HG02870 (cell line): ENCODE results near the gene IQCB1.
"Not testable (repeated sequence)": the region's sequence is repeated elsewhere in the genome, so short reads cannot be mapped to it uniquely, and the experiment has no call there.

Experiments
- ATAC-seq: cut with Tn5 transposase; IDR thresholded peaks from one replicate; pipeline ENCODE4 v1.9.1; 2021; ENCODE audit warnings: mild to moderate bottlenecking, moderate library complexity; ENCODE audit not compliant: unreplicated experiment

The IQCB1 gene, protein sequence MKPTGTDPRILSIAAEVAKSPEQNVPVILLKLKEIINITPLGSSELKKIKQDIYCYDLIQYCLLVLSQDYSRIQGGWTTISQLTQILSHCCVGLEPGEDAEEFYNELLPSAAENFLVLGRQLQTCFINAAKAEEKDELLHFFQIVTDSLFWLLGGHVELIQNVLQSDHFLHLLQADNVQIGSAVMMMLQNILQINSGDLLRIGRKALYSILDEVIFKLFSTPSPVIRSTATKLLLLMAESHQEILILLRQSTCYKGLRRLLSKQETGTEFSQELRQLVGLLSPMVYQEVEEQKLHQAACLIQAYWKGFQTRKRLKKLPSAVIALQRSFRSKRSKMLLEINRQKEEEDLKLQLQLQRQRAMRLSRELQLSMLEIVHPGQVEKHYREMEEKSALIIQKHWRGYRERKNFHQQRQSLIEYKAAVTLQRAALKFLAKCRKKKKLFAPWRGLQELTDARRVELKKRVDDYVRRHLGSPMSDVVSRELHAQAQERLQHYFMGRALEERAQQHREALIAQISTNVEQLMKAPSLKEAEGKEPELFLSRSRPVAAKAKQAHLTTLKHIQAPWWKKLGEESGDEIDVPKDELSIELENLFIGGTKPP

DNA sequence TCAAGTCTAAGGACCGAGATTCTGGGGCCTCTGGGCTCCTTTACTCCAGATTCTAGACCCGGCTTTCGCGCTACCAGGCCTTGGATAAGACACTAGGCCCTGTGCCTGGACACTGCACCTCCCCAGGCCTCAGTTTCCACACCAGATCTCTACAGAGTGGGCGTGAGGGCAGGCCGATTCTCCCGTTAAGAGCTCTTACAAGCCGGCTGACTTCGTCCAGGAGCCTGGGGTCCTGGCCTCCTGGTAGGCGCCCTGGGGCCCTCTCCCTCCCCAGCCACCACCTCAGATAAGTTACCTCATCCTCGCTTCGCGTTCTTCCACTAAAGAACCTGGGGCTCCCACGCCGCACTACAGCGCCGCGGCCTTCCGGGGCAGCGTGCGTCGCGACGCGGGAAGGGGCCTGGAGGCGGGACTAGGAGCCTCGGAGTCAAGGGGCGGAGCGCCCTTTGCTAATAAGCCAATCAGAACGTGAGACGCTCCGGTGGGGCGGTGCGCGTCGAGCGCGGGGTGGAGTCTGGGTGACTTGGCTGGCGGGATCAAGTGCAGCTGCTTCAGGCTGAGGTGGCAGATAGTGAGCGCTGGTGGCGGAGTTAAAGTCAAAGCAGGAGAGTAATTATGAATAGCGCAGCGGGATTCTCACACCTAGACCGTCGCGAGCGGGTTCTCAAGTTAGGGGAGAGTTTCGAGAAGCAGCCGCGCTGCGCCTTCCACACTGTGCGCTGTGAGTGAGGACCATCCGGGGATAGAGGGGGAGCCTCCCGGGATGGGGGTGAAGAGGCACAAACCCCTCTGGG is at the start of gene IQCB1, which contains the start of gene EAF2:
Gene IQCB1 (minus strand): TSS at position 390 of the 794 bp plus-strand sequence. CDS start 6,100 bp downstream, outside the sequence.
Gene EAF2 (plus strand): TSS at position 539 of the 794 bp plus-strand sequence. CDS start 77 bp downstream, at position 616.
- ATAC-seq = peak; percentile 97

DNA sequence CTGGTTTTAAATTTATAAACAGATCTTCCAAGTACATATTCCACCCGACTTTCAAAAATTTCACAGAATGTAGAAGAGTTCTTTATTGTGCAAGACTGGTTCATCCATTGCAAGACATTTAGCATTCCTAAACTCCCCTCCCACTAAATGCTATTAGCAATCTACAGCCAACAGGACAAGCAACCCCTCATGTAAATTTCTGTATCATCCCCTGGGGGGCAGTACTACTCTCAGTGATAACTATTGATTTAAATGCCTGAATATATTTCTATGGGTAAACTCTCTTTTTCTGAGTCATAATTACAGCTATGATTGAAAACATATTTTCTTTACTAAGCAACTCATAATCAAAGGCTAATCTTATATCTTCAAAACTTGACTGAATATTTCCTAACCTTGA is 48.6 kb upstream of the IQCB1 start:
- ATAC-seq = no peak

DNA sequence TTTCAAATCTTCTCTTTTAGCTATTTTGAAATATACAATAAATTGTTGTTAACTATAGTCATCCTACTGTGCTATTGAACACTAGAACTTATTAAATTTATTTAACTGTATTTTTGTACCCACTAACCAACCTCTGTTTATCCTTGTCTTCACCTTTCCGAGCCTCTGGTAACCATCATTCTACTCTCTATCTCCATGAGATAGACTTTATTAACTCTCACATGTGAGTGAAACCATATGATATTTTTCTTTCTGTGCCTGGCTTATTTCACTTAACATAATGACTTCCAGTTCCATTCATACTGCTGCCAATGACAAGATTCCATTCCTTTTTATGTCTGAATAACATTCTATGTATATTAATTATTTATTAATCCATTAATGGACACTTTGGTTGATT is 43.6 kb upstream of the IQCB1 start:
- ATAC-seq = no peak

DNA sequence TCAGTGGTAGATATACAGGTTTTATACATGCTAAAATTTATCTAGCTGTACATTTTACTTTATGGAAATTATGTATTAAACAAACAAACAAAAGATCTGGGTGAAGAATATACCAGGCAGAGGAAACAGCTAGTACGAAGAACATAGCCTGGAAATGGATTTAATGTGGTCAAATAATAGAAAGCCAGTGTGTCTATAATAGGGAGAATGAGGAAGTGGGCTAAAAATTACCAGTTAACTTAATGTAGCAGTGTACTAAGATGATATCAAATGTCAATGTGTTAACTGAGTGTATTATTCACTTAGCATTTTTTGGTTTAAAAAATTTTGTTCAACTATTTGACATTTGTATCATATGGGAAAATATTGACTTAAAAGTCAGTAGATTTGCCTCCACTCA is 36.6 kb upstream of the IQCB1 start:
- no peak for ATAC-seq

DNA sequence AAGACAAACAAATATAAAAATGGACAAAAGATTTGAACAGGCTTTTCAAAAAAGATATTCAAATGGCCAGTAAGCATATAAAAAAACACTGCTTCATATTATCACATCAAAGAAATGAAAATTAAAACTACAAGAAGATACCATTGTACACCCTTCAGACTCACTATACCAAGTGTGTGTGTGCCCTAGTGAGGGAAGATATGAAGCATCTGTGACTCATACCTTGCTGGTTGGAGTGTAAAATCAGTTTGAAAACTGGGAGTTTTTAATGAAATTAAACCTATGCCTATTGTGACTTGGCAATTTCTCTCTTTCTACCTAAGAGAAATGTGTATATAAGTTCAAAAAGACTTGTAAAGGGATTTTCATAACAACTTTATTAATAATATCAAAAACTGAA is 35.9 kb upstream of the IQCB1 start:
- no peak for ATAC-seq

DNA sequence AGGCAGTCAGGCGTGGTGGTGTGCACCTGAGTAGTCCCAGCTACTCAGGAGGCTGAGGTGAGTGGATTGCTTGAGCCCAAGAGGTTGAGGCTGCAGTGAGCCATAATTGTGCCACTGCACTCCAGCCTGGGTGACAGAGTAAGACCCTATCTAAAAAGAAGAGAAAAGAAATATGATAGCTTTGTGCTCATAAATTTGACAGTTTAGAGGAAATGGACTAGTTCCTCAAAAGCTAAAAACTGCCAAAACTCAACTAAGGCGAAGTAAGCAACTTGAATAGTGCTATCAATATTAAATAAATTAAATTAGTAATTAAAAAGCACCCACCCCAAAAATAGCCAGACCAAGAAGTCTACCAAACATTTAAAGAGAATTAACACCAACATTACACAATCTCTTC is 34.9 kb upstream of the IQCB1 start:
- ATAC-seq = no peak

DNA sequence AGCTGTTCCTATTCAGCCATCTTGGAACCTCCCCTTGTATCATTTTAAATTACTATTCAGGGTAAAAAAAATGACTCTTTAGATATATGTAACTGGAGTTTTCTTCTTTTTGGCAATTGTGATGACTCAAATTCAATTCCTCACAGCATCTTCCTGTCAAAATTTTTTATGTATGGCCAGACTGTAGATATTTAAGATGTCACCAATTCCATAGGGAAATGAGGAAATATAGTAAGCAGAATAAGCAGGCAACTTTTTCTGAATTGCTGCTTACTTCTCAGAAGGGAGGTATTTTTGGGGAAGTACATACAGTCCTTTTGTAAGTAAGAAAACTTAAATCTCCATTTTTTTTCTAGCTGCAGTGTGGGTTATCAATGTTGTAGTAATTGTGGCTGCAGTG is 28.9 kb upstream of the IQCB1 start:
- ATAC-seq = no peak

DNA sequence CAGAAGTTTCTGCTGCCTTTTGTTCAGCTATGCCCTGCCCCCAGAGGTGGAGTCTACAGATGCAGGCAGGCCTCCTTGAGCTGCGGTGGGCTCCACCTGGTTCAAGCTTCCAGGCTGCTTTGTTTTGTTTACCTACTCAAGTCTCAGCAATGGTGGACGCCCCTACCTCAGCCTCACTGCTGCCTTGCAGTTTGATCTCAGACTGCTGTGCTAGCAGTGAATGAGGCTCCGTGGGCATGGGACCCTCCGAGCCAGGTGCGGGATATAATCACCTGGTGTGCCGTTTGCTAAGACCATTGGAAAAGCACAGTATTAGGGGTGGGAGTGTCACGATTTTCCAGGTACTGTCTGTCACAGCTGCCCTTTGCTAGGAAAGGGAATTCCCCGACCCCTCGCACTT is 28.4 kb upstream of the IQCB1 start:
- ATAC-seq = not testable (repeated sequence)

DNA sequence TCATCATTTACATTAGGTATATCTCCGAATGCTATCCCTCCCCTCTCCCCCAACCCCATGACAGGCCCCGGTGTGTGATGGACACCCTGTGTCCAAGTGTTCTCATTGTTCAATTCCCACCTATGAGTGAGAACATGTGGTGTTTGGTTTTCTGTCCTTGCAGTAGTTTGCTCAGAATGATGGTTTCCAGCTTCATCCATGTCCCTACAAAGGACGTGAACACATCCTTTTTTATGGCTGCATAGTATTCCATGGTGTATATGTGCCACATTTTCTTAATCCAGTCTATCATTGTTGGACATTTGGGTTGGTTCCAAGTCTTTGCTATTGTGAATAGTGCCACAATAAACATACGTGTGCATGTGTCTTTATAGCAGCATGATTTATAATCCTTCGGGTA is 22.9 kb upstream of the IQCB1 start:
- not testable (repeated sequence) for ATAC-seq

DNA sequence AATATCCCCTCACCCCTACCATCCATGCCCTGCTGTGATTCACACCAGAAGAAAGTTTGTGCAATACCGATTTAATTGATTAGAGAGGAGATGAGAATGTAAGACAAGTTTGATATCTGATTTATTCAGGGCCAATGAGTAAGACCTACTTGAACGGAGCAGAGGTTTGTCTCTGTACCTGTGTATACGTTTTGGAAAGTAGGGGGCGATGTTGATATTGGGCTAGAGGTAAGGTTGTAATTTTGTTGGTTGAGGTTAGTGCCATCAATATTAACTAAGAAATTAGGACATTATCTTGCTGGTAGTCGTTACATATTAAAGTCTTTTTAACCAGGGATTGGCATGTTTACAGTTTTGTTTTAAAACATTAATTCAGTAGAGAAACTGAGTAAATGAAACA is 20.7 kb upstream of the IQCB1 start:
- no peak for ATAC-seq

DNA sequence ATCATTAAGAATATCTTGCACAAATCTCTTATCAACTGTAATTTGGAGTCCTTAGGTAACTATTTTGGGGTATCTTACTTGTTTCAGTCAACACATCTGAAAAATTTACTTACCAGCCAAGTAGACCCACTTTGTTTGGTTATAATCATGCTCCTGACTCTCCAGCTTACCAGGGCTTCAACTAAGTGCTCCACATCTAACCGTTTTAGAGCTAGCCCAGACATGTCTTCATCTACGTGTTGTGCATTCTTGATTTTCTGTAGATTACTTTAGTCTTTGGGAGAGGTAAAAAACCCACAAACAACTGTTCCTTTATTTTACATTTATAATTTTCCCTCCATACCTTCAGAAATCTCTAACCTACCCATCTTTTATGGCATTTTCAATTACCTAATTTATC is 17.4 kb upstream of the IQCB1 start:
- no peak for ATAC-seq

DNA sequence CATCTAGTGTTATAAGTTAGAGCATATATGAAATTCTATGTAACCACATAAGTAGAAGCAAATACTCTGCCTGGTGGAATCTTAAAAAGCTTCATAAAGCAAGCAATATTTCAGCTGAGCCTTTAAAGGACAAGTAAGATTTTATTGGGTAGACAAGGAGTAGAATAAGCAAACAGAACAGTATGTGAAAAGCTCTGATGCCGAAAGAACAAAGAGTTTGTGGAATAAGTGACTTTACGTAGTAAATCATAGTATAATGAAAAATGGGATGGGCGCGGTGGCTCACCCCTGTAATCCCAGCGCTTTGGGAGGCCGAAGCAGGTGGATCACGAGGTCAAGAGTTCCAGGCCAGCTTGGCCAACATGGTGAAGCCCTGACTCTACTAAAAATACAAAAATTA is 10.0 kb upstream of the IQCB1 start:
- ATAC-seq = no peak

DNA sequence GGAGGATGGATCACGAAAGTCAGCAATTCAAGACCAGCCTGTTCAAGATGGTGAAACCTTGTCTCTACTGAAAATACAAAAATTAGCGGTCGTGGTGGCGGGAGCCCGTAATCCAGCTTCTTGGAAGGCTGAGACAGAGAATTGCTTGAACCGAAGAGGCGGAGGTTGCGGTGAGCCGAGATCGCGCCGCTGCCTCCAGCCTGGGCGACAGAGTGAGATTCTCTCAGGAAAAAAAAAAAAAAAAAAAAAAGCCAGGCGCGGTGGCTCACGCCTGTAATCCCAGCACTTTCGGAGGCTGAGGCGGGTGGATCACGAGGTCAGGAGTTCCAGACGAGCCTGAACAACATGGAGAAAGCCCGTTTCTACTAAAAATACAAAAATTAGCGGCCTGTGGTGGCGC is 5.1 kb upstream of the IQCB1 start:
- ATAC-seq = no peak

DNA sequence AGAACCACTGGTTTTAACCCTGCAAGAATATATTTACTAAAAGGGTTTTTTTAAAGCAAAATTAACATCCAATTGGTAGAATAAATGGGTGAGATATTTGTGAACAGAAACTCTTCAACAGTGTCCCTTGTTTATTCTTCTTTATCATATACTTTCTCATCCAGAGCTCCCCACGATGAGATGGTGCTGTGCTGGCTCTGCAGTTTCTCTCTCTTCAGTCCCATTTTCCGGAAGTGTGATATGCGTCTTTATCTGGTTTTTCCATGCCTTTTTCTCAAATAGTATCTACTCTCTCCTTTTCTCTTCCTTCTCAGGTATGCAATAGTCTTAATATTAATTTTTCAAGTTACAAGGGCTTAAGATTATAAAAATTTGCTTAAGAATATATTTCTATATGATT is 1.6 kb upstream of the IQCB1 start:
- ATAC-seq = no peak

DNA sequence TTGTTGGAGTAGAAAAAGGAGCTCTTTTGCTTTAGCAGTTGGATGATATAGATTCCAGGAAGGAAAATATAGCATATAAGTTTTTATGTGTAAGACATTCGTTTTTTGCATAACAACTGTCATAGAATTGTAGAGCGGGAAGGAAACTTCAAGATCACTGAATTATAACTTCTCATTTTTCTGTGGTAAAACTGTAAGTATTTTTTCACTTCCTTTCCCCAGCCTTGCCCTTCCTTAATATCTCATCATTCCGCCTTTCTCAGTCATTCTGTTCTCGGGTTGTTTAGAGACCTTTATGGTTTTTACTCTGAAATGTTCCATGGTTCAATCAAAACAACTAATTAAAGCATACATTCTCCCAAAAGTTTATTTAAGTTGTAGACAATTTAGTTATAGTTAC is 1.2 kb upstream of the IQCB1 start:
- no peak for ATAC-seq

DNA sequence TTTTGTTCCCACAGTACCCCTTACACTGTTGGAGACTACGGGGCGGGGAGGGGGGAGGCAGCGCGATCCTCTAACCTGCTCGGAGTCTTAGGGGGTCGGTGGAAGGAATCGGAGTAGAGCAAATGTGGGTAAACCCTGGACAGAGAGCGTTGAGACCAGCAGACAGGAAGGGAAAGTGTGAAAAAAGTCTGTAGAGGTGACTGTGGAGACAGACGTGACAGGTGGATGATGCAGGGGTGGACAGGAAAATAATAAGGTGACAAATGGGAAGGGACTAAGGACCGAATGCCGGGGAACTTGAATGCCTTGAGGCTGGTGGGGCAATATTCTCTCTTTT is 573 bp upstream of the IQCB1 start:
- ATAC-seq = peak; percentile 17

DNA sequence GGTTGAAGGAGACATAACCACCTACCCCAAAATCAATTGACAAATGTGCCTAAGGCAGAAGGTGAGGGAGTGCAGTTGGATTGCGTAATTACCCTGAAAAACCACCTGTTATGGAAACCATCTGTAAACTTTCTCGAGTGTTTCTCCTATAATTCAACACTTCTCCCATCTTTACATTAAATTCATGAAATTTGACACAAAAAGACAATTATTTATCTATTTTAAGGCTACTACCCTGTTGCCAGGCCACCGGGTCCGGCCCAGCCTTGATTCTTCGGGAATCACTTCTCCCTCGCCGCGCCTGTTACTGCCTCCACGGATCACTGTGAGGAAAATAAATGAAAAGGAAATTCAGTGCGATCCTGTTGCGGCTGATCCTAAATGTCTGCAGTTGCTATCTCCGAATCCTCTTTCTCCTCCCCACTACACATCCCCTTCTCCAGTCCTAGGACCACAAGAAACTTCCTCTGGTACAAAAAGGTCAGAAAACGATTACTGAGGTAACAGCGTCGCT is 646 bp downstream of the IQCB1 start:
- ATAC-seq = no peak

DNA sequence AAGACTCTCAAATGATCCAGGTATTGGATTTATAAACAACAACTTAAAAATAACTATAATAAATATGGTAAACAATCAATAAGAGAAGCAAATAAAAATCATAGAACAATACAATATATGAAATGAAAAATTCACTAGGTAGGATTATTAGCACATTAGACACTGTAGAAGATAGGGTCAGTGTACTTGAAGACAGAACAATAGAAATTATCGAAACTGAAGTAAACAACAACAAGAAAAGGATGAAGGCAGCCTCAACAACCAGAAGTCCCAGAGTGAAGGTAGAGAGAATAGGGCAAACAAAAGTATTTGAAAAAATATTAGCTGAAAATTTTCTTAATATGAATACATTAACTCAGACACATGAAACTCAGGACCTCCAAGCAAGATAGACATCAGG is 11.9 kb downstream of the IQCB1 start:
- ATAC-seq = no peak

DNA sequence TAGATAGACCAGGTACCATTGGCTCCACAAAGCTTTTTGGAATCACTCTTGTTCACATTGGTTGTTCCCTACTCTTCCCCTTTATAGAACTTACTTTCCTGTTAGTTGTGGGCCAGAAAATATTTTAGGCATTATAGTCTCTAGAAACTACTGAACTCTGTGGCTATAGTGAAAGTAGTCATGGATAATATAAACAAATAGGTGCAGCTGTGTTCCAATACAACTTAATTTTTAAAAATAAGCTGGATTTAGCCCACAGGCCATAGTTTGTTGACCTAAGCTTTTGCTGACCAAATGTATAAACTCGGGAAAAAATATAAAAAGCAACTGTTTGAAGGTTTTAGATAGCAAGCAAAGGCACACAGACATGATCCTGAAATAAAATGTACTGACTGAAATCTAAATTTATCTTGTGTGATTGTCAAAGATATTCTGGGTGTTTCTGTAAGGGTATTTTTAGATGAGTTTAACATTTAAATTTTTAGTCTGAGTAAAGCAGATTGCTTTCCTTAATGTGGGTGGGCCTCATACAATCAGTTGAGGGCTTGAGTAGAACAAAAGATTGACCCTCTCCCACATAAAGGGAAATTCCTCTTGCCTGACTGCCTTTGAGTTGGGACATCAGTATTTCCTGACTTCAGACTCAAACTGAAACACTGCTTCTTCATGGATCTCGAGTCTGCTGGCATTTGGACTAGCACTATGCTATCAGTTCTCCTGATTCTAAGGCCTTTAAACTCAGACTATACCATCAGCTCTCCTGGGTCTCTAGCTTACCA is 13.2 kb downstream of the IQCB1 start:
- no peak for ATAC-seq

DNA sequence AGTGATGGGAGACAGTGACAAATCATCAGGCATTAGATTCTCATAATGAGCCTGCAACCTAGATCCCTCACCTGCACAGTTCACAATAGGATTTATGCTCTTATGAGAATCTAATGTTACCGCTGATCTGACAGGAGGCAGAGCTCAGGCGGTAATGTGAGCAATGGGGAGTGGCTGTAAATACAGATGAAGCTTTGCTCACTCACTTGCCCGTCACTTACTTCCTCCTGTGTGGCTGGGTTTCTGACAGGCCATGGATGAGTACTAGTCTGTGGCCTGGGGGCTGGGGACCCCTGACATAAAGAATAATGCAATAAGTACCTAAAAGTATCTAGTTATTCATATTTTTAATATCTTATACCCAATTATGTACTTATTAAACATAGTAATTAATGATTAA is 15.6 kb downstream of the IQCB1 start:
- no peak for ATAC-seq

DNA sequence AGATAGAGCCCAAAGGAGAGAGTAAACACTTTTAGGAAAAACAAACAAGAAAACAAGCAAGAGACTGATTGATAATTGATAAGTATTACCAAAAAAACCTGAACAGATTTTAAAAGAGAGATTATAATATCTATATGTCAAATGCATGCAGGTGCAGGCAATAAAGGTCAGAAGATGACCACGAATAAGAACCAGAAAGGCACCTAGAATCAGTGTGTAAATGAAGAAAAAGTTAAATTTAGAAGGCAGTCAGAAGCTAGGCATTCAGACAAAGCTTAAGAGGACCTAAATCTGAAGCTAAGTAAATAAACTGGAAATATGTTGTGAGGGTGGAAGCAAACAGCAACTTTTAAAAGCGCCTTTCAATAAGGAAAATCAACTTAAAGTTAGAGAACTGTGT is 16.3 kb downstream of the IQCB1 start:
- no peak for ATAC-seq
